Colonic mucosa (tissue), 4 donors: Measurements from ENCODE around the gene CALD1. TPM values are rescaled to one million over a fixed set of nuclear protein-coding genes. Genes with fewer than 3 reads are reported as not detected.

Source experiments
- DNase-seq: peaks from one replicate; pipeline ENCODE4 v3.0.0-alpha.2; 2020
- H3K27ac ChIP-seq: fragments of 200-600 bp; one replicate; pipeline ENCODE4 v1.8.0; 2021
- H3K27me3 ChIP-seq: fragments of 200-600 bp; one replicate; pipeline ENCODE4 v1.8.0; 2021
- H3K36me3 ChIP-seq: fragments of 200-600 bp; one replicate; pipeline ENCODE4 v1.8.0; 2021
- H3K4me1 ChIP-seq: fragments of 200-600 bp; one replicate; pipeline ENCODE4 v1.8.0; 2021; ENCODE audit warnings: mild to moderate bottlenecking
- H3K4me3 ChIP-seq: fragments of 200-600 bp; one replicate; pipeline ENCODE4 v1.8.0; 2021
- H3K9ac ChIP-seq, 2 donors: one replicate each; pipeline ENCODE4 v1.7.0; 2013; ENCODE audit warnings: control low read depth in 2 of 2, low read depth in 2 of 2, low read length in 2 of 2
- H3K9me3 ChIP-seq: fragments of 200-600 bp; one replicate; pipeline ENCODE4 v1.8.0; 2021
- CTCF ChIP-seq: fragments of 200-600 bp; IDR thresholded peaks from one replicate; pipeline ENCODE4 v1.8.0; 2022; ENCODE audit warnings: antibody characterized with exemption, mild to moderate bottlenecking
- intact Hi-C: fragments of 100-400 bp; cut with DNase I; formaldehyde crosslinking; loops from one replicate; pipeline ENCODE4 v1.14.1; 2022
- total RNA-seq, 2 donors: library from RNA; stranded (reverse); fragmentation: NEBNext Ultra II Directional in 1 of 2; extraction: Animal tissue kit (Norgen Biotek cat#: 25700) in 1 of 2; gene quantifications; one replicate each; pipeline ENCODE4 v1.2.1, GENCODE V29; 2021
- donor health status: healthy.
- donor health status: DM: no; HTN: no; CAD: no.
- donor health status: DM: no; HTN: no; CAD: no.

CALD1 gene
- total RNA-seq, 2 donors from 2014 or later: 27.4 to 193 TPM

GRCh38 chr7:134879815-134880475 is 100.5 kb downstream of the CALD1 start:
- no peak for DNase-seq
- Histone ChIP-seq H3K4me1 (no peaks in the 10 kb centered on the region), H3K9me3 (no peaks in the 10 kb centered on the region), H3K27me3 (no peaks in the 10 kb centered on the region), H3K9ac (no peak overlapping the region), H3K36me3 (no peaks in the 10 kb centered on the region), H3K27ac (no peak overlapping the region), H3K4me3 (no peak overlapping the region)
- intact Hi-C loops: no loop called here
- TF ChIP-seq CTCF: no peak

- no peak for TF ChIP-seq CTCF
- Histone ChIP-seq H3K27ac (no peak overlapping the region), H3K9ac (no peak overlapping the region), H3K27me3 (no peaks in the 10 kb centered on the region), H3K4me1 (no peaks in the 10 kb centered on the region), H3K9me3 (no peaks in the 10 kb centered on the region), H3K36me3 (no peaks in the 10 kb centered on the region), H3K4me3 (no peak overlapping the region)
- intact Hi-C loops: no loop called here
- DNase-seq: no peak
Observed at GRCh38 chr7:134882481-134882880, 103.0 kb downstream of the CALD1 start.

- Histone ChIP-seq H3K27ac (peak overlapping the region; percentile 50), H3K9ac (no peak overlapping the region)
Observed at GRCh38 chr7:134885967-134886352, 106.5 kb downstream of the CALD1 start.

GRCh38 chr7:134886353-134887057 is 107.1 kb downstream of the CALD1 start:
- Histone ChIP-seq H3K36me3 (no peaks in the 10 kb centered on the region), H3K9ac (no peak overlapping the region), H3K4me3 (no peak overlapping the region), H3K27ac (peak overlapping the region; percentile 50), H3K27me3 (no peaks in the 10 kb centered on the region), H3K9me3 (no peaks in the 10 kb centered on the region), H3K4me1 (no peaks in the 10 kb centered on the region)
- no peak for DNase-seq
- intact Hi-C loops: no loop called here
- no peak for TF ChIP-seq CTCF

More at GRCh38 chr7:134885967-134886352, 106.5 kb downstream of the CALD1 start:
- Histone ChIP-seq H3K4me3 (no peak overlapping the region), H3K36me3 (no peaks in the 10 kb centered on the region), H3K9me3 (no peaks in the 10 kb centered on the region), H3K4me1 (no peaks in the 10 kb centered on the region), H3K27me3 (no peaks in the 10 kb centered on the region)
- DNase-seq: no peak
- intact Hi-C loops: no loop called here
- no peak for TF ChIP-seq CTCF

GRCh38 chr7:134887523-134887922 is 108.1 kb downstream of the CALD1 start:
- TF ChIP-seq CTCF: no peak
- Histone ChIP-seq H3K9me3 (no peaks in the 10 kb centered on the region), H3K27ac (no peak overlapping the region), H3K27me3 (no peaks in the 10 kb centered on the region), H3K36me3 (no peaks in the 10 kb centered on the region), H3K4me3 (no peak overlapping the region), H3K4me1 (no peaks in the 10 kb centered on the region), H3K9ac (no peak overlapping the region)
- no peak for DNase-seq
- intact Hi-C loops: no loop called here
